Stomach smooth muscle (tissue), 2 donors: Measurements from ENCODE around the gene MIF.
"Not testable (repeated sequence)": the region's sequence is repeated elsewhere in the genome, so short reads cannot be mapped to it uniquely, and the experiment has no call there.

ENCODE experiments used
- H3K27ac ChIP-seq: one replicate; pipeline ENCODE4 v1.7.0; 2013; ENCODE audit warnings: mild to moderate bottlenecking, low read length, inconsistent platforms
- H3K27me3 ChIP-seq, 2 donors: one replicate each; pipeline ENCODE4 v1.7.0; 2013; ENCODE audit warnings: low read length in 2 of 2; ENCODE audit not compliant: insufficient read depth in 2 of 2, control insufficient read depth in 1 of 2
- H3K36me3 ChIP-seq, 2 donors: one replicate each; pipeline ENCODE4 v1.7.0; 2013; ENCODE audit warnings: low read length in 2 of 2; ENCODE audit not compliant: control insufficient read depth in 2 of 2, insufficient read depth in 2 of 2
- H3K4me1 ChIP-seq: one replicate; pipeline ENCODE4 v1.7.0; 2013; ENCODE audit warnings: low read length; ENCODE audit not compliant: control insufficient read depth, insufficient read depth
- H3K4me3 ChIP-seq, 2 donors: one replicate each; pipeline ENCODE4 v1.7.0; 2013; ENCODE audit warnings: low read length in 2 of 2
- H3K9ac ChIP-seq, 2 donors: one replicate each; pipeline ENCODE4 v1.7.0; 2013; ENCODE audit warnings: low read length in 2 of 2, mild to moderate bottlenecking in 1 of 2
- H3K9me3 ChIP-seq, 2 donors: one replicate each; pipeline ENCODE4 v1.7.0; 2013; ENCODE audit warnings: low read length in 2 of 2; ENCODE audit not compliant: control insufficient read depth in 2 of 2
- donor health status: healthy.
- donor health status: Pancreatic carcinoma.

Gene MIF

GRCh38 chr22:23913661-23914353 is 19.6 kb downstream of the MIF start:
- no peaks in the 10 kb centered on the region for H3K9me3 ChIP-seq
- no peaks in the 10 kb centered on the region for H3K27me3 ChIP-seq
- peak overlapping the region; percentile 88 for H3K27ac ChIP-seq
- no peaks in the 10 kb centered on the region for H3K36me3 ChIP-seq
- H3K9ac ChIP-seq: peak overlapping the region; percentile 87 to 90
- peak overlapping the region; percentile 83 to 85 for H3K4me3 ChIP-seq
- peaks cover 14% of the 10 kb centered on the region for H3K4me1 ChIP-seq

GRCh38 chr22:23915290-23915689 is 21.1 kb downstream of the MIF start:
- H3K27ac ChIP-seq: no peak overlapping the region
- no peaks in the 10 kb centered on the region for H3K36me3 ChIP-seq
- H3K9ac ChIP-seq: no peak overlapping the region
- no peak overlapping the region for H3K4me3 ChIP-seq
- H3K9me3 ChIP-seq: no peaks in the 10 kb centered on the region
- H3K4me1 ChIP-seq: peaks cover 10% of the 10 kb centered on the region
- no peaks in the 10 kb centered on the region for H3K27me3 ChIP-seq

- not testable (repeated sequence) for H3K9me3 ChIP-seq, H3K9ac ChIP-seq, H3K27me3 ChIP-seq, H3K4me3 ChIP-seq, H3K36me3 ChIP-seq, H3K4me1 ChIP-seq, H3K27ac ChIP-seq
These were observed 26.1 kb downstream of the MIF start for GRCh38 chr22:23920267-23920611.

DNA sequence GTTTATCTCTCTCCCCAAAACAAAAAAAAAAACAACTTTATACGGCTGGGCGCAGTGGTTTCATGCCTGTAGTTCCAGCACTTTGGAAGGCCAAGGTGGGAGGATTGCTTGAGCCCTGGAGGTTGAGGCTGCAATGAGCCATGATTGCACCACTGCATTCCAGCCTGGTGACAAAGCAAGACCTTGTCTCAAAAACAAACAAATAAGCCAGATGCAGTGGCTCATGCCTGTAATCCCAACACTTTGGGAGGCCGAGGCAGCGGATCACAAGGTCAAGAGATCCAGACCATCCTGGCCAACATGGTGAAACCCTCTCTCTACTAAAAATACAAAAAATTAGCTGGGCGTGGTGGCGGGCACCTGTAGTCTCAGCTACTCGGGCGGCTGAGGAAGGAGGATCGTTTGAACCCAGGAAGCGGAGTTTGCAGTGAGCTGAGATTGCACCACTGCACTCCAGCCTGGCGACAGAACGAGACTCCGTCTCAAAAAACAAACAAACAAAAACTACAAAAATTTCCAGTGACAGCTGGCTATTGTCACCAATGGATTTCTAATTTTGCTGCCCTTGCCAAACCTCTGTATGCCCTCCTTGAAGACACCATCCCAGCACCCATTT is 27.5 kb downstream of the MIF start:
- H3K9me3 ChIP-seq, H3K36me3 ChIP-seq, H3K4me1 ChIP-seq, H3K4me3 ChIP-seq, H3K27me3 ChIP-seq, H3K9ac ChIP-seq, H3K27ac ChIP-seq: not testable (repeated sequence)

DNA sequence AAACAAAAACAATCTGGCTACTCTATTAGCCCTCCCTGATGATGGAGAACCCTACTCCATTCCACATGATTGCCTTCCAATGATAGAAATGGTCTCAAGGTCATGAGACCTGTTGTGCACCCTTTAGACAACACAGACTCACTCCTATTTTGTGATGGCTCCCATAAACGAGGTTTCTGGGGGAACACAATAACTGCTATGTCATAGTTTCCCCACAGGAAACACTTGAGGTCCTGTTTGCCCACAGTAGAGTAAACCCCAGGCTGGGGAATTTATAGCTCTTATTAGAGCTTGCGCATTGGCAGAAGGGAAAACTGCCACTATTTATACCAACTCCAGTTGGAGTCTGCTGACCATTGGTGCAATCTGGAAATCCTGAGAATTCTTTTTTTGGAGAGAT is 28.7 kb downstream of the MIF start:
- Histone ChIP-seq H3K27me3 (no peaks in the 10 kb centered on the region), H3K9ac (no peak overlapping the region), H3K27ac (no peak overlapping the region), H3K36me3 (peaks cover 0 to 7% of the 10 kb centered on the region in 2 donors), H3K4me1 (no peaks in the 10 kb centered on the region), H3K9me3 (peaks cover 0 to 9% of the 10 kb centered on the region in 2 donors), H3K4me3 (no peak overlapping the region)

GRCh38 chr22:23925020-23925606 is 30.9 kb downstream of the MIF start:
- no peak overlapping the region for H3K4me3 ChIP-seq
- H3K27ac ChIP-seq: no peak overlapping the region
- H3K27me3 ChIP-seq: no peaks in the 10 kb centered on the region
- no peaks in the 10 kb centered on the region for H3K4me1 ChIP-seq
- peaks cover 0 to 10% of the 10 kb centered on the region in 2 donors for H3K36me3 ChIP-seq
- no peak overlapping the region for H3K9ac ChIP-seq
- peaks cover 0 to 9% of the 10 kb centered on the region in 2 donors for H3K9me3 ChIP-seq

DNA sequence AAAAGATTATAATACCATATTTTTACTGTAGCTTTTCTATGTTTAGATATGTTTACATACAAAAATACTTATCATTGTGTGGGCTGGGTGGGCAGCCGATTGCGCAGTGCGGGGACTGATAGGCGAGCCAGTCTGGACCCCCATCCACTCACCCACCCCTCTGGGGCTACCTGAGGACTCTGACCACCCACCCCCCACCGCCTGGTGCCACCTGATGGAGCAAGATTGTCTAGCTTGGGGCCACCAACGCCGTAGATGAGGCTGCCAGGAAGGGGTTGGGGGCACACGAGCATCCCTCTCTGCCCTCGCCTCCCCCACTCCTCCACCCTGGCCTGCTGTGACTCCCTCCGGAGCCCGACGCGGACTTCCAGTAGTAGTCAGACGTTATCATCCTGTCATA is 32.4 kb downstream of the MIF start:
- H3K4me1 ChIP-seq: no peaks in the 10 kb centered on the region
- H3K4me3 ChIP-seq: no peak overlapping the region
- H3K36me3 ChIP-seq: peaks cover 0 to 10% of the 10 kb centered on the region in 2 donors

GRCh38 chr22:23938328-23939016 is 44.3 kb downstream of the MIF start:
- H3K9ac ChIP-seq: no peak overlapping the region
- H3K4me1 ChIP-seq: no peaks in the 10 kb centered on the region
- H3K27ac ChIP-seq: no peak overlapping the region

More for the DNA sequence above, 32.4 kb downstream of the MIF start:
- H3K9me3 ChIP-seq: peaks cover 0 to 9% of the 10 kb centered on the region in 2 donors
- H3K27ac ChIP-seq: no peak overlapping the region
- no peaks in the 10 kb centered on the region for H3K27me3 ChIP-seq
- H3K9ac ChIP-seq: no peak overlapping the region

GRCh38 chr22:23939017-23939357 is 44.8 kb downstream of the MIF start:
- Histone ChIP-seq H3K27ac (no peak overlapping the region), H3K9me3 (no peaks in the 10 kb centered on the region), H3K4me1 (no peaks in the 10 kb centered on the region), H3K4me3 (no peak overlapping the region), H3K27me3 (no peaks in the 10 kb centered on the region), H3K36me3 (no peaks in the 10 kb centered on the region), H3K9ac (no peak overlapping the region)

More at GRCh38 chr22:23938328-23939016, 44.3 kb downstream of the MIF start:
- H3K27me3 ChIP-seq: no peaks in the 10 kb centered on the region
- no peak overlapping the region for H3K4me3 ChIP-seq
- no peaks in the 10 kb centered on the region for H3K9me3 ChIP-seq
- no peaks in the 10 kb centered on the region for H3K36me3 ChIP-seq

DNA sequence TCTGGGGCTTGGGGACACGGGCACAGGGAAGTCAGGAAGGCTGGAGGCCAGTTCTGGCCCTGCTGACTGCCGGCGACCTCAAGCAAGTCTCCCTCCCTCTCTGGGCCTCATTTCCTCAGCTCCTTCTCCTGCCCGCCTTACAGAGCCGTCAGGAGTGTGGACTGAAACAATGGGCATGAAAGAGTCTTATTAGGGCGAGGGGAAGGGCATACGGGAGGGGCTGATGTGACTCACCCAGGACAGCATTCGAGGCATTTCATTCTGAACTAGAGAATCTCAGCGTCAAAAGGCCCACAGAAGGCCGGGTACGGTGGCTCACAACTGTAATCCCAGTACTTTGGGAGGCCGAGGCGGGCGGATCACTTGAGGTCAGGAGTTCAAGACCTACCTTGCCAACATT is 46.0 kb downstream of the MIF start:
- not testable (repeated sequence) for H3K36me3 ChIP-seq, H3K9ac ChIP-seq, H3K4me3 ChIP-seq, H3K4me1 ChIP-seq, H3K27ac ChIP-seq, H3K27me3 ChIP-seq, H3K9me3 ChIP-seq
